Ishikawa (cell line): ENCODE results near the gene SPON2.

Experiments
- CEBPB ChIP-seq: IDR thresholded peaks from 2 replicates; pipeline ENCODE4 v1.6.1; 2012
- CREB1 ChIP-seq: IDR thresholded peaks from 2 replicates; pipeline ENCODE4 v1.6.1; 2012; ENCODE audit warnings: low read depth
- EGR1 ChIP-seq: IDR thresholded peaks from 2 replicates; pipeline ENCODE4 v1.6.1; 2012
- EP300 ChIP-seq: IDR thresholded peaks from 2 replicates; pipeline ENCODE4 v1.6.1; 2012; ENCODE audit warnings: borderline replicate concordance
- FOXM1 ChIP-seq: IDR thresholded peaks from 2 replicates; pipeline ENCODE4 v1.6.1; 2012; ENCODE audit warnings: low read depth, borderline replicate concordance
- MAX ChIP-seq: IDR thresholded peaks from 2 replicates; pipeline ENCODE4 v1.6.1; 2012
- NFIC ChIP-seq: IDR thresholded peaks from 2 replicates; pipeline ENCODE4 v1.6.1; 2012
- RAD21 ChIP-seq: IDR thresholded peaks from 2 replicates; pipeline ENCODE4 v1.6.1; 2012; ENCODE audit warnings: low read depth
- TAF1 ChIP-seq: IDR thresholded peaks from 2 replicates; pipeline ENCODE4 v1.6.1; 2012; ENCODE audit warnings: low read depth, mild to moderate bottlenecking
- TCF12 ChIP-seq: IDR thresholded peaks from 2 replicates; pipeline ENCODE4 v1.6.1; 2012; ENCODE audit warnings: low read depth
- TEAD4 ChIP-seq: IDR thresholded peaks from 2 replicates; pipeline ENCODE4 v1.6.1; 2012
- YY1 ChIP-seq: IDR thresholded peaks from 2 replicates; pipeline ENCODE4 v1.6.1; 2012; ENCODE audit warnings: low read depth
- ZBTB7A ChIP-seq: IDR thresholded peaks from 2 replicates; pipeline ENCODE4 v1.6.1; 2012; ENCODE audit warnings: low read depth
- TF ChIP-seq, protein P1 (sequence below): IDR thresholded peaks from 2 replicates; pipeline ENCODE4 v1.6.1; 2012
- TF ChIP-seq, protein P2 (sequence below): IDR thresholded peaks from 2 replicates; pipeline ENCODE4 v1.6.1; 2012; ENCODE audit warnings: low read depth, mild to moderate bottlenecking

The SPON2 gene

DNA sequence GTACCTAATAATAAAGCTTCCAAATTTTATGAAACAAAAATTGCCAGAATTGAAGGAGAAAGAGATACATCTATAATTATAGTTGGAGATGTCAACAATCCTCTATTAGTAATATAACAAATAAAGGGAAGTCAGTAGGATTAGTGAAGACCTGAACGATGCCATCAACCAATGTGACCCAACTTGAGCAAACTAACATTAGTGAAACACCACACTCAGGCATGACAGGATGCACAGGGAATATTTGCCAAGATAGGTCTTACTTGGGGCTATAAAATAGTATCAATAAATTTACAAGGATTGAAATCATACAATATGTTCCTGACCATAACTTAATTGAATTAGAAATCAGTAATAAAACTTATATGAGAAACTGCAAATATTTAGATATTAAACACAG is 12.0 kb downstream of the SPON2 start:
- TF ChIP-seq MAX: no peak
- no peak for TF ChIP-seq NFIC
- no peak for TF ChIP-seq CREB1
- TF ChIP-seq, protein P1, sequence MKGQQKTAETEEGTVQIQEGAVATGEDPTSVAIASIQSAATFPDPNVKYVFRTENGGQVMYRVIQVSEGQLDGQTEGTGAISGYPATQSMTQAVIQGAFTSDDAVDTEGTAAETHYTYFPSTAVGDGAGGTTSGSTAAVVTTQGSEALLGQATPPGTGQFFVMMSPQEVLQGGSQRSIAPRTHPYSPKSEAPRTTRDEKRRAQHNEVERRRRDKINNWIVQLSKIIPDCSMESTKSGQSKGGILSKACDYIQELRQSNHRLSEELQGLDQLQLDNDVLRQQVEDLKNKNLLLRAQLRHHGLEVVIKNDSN: no peak
- TF ChIP-seq YY1: no peak
- no peak for TF ChIP-seq RAD21
- TF ChIP-seq ZBTB7A: no peak
- no peak for TF ChIP-seq FOXM1
- no peak for TF ChIP-seq TEAD4
- no peak for TF ChIP-seq TAF1
- TF ChIP-seq TCF12: no peak
- TF ChIP-seq EP300: no peak
- TF ChIP-seq, protein P2, sequence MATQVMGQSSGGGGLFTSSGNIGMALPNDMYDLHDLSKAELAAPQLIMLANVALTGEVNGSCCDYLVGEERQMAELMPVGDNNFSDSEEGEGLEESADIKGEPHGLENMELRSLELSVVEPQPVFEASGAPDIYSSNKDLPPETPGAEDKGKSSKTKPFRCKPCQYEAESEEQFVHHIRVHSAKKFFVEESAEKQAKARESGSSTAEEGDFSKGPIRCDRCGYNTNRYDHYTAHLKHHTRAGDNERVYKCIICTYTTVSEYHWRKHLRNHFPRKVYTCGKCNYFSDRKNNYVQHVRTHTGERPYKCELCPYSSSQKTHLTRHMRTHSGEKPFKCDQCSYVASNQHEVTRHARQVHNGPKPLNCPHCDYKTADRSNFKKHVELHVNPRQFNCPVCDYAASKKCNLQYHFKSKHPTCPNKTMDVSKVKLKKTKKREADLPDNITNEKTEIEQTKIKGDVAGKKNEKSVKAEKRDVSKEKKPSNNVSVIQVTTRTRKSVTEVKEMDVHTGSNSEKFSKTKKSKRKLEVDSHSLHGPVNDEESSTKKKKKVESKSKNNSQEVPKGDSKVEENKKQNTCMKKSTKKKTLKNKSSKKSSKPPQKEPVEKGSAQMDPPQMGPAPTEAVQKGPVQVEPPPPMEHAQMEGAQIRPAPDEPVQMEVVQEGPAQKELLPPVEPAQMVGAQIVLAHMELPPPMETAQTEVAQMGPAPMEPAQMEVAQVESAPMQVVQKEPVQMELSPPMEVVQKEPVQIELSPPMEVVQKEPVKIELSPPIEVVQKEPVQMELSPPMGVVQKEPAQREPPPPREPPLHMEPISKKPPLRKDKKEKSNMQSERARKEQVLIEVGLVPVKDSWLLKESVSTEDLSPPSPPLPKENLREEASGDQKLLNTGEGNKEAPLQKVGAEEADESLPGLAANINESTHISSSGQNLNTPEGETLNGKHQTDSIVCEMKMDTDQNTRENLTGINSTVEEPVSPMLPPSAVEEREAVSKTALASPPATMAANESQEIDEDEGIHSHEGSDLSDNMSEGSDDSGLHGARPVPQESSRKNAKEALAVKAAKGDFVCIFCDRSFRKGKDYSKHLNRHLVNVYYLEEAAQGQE: no peak
- no peak for TF ChIP-seq CEBPB
- TF ChIP-seq EGR1: no peak

DNA sequence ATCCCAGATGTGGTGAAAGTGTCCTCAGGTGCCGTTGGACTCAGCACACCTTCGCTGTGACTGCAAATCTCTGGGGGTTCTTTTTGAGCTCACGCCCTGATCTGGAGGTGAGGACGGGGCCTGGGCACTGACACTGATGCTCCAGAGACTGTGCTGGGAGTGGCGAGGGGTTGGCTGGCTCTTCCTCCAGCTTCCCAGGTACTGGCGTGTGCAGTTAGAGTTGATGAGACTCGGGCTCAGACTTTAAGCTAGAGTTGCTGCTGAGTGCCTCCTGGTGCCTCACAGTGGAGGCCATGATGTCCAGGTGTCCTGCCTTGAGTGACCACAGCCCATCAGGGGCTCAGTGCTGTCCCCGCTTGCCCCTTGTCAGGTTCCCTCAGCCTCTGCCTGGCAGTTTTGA is 16.3 kb downstream of the SPON2 start:
- TF ChIP-seq TAF1 (no peak), EGR1 (no peak), NFIC (no peak), YY1 (no peak), EP300 (no peak), ZBTB7A (no peak), RAD21 (no peak), CEBPB (no peak), TCF12 (no peak), TEAD4 (no peak), FOXM1 (no peak), CREB1 (no peak), MAX (no peak)
- TF ChIP-seq, protein P2: no peak
- TF ChIP-seq, protein P1: no peak

DNA sequence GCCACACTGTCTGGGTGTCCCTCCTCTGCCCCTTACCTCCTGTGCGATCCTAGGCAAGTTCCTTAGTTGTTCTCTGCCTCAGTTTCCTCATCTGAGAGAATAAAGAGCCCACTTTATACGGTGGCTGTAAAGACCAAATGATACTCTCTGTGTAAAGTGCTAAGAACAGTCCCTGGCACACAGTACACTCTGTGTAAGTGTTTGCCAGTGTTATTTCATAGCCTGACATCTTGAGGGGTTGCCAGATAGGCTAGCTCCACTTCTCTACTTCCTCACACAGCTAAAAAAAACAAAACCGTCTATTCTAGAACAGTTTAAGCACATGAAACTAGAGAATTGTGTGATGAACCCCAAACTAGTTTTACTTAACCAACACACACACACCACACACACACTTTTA is 17.1 kb downstream of the SPON2 start:
- TF ChIP-seq EP300 (no peak), TCF12 (no peak)
- TF ChIP-seq, protein P1: no peak

DNA sequence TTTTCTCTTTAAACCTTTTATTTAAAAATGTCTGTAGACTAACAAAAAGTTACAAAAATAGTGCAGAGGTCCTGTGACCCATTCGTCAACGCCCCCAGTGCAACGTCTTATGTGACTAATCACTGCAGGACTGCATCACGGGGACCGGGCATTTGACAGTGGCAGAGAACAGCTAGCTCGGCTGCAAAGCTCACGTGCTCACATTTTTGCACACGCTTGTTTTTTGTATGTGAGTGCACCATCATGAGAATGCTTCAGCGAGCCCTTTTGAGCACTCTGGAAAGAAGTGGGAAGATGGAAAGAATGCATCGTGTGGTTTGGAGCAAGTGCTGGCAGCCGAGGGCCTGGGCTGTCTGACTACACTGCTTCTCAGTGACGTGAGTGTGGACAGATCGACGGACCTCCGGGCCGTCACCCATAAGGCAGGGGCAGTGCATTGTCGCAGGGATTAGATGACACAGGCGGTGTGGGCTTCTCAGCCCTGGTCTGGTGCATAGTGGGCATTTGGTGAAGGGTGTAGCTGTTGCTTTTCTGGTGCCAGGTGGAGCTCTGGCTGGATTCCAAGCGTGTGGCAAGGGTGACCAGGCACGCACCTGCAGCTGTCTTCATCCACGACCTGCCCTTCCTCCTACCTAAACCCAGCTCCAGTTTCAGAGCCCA is 17.7 kb downstream of the SPON2 start:
- TF ChIP-seq MAX: peak; percentile 35; the same call in 1 of the 2 replicates
- TF ChIP-seq FOXM1: no peak
- no peak for TF ChIP-seq EGR1
- no peak for TF ChIP-seq YY1

- TF ChIP-seq ZBTB7A (no peak), CEBPB (no peak), TCF12 (no peak), MAX (no peak), NFIC (no peak), EP300 (no peak)
- TF ChIP-seq, protein P1: no peak
Measured at GRCh38 chr4:1154126-1154522, 18.3 kb downstream of the SPON2 start.
